GM21423 (cell line): ENCODE measurements around the gene ASCC3.

Source experiments
- ATAC-seq: cut with Tn5 transposase; IDR thresholded peaks from one replicate; pipeline ENCODE4 v1.9.1; 2021; ENCODE audit warnings: mild to moderate bottlenecking, moderate library complexity; ENCODE audit not compliant: unreplicated experiment

Gene ASCC3

GRCh38 chr6:100730001-100730980 lies 150.8 kb downstream of the ASCC3 start:
- no peak for ATAC-seq

DNA sequence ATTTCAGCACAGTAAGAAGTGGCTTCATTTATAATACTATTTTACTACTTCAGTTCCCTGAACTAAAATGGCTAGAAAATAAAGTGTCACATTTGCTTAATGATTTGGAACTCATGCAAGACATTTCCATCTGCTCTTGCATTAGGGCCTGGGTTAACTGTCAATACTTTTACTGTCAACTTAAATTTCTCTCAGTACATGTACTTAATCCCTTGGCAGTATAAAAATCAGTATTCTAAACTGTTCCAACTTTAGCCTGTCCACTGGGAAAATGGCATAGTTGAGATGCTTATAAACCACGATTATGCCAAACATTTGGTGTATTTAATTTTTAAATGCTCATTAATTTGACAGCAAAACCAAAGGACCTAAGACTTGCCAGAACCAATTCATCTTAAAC lies 154.5 kb downstream of the ASCC3 start:
- no peak for ATAC-seq

DNA sequence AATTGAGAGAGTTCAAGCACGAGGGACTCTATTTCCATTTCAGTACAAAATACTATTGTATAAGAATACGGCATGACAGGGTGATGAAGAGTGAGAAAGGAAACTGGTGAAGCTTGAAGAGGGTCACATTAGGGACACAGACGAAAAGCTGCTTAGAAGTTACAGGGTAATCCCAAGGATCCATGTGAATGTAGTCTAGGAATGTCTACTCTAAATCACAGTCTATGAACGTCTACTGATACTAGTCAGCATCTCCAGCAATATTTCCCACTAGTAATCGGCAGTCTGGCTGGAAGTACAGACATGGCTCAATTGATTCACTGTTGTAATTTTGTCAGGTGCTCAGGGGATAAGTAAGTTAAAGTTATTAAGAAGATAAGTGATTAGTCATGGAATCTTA lies 156.4 kb downstream of the ASCC3 start:
- no peak for ATAC-seq

DNA sequence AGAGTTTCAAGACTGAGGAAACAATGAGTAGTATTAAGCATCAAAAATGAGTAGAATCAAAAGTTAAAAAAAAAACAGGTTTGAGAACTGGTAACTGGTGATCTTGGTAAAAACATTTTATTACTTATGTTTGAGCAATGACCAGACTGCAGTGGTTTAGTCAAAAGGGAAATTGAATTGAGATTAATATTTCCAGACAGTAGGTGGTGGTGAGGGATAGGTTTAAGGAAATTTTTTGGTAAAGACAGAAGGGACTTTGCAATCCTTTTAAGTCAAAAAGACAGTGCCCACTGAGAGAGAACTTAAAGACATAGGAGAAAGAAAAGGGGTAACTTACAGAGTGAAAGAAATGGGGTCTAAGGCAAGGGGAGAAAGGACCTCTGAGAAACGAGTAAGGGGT lies 156.9 kb downstream of the ASCC3 start:
- no peak for ATAC-seq

DNA sequence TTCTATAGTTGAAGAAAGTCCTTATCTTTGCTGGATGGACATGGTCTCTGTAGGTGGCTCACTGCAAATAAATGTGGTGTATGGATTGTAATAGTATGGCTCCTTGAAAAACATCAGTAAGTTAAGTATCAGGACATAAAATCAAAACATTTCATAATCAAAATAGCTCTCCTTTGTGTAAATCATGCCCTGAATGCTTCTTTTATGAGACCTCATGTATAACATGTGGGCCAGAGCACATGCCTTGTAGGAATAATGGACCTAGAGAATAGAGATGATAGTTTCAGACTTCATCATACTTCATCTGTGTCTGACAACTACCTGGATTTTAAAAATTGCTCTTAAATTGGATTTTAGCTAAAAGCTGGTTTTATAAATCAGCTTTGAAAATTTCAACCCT lies 159.9 kb downstream of the ASCC3 start:
- no peak for ATAC-seq

DNA sequence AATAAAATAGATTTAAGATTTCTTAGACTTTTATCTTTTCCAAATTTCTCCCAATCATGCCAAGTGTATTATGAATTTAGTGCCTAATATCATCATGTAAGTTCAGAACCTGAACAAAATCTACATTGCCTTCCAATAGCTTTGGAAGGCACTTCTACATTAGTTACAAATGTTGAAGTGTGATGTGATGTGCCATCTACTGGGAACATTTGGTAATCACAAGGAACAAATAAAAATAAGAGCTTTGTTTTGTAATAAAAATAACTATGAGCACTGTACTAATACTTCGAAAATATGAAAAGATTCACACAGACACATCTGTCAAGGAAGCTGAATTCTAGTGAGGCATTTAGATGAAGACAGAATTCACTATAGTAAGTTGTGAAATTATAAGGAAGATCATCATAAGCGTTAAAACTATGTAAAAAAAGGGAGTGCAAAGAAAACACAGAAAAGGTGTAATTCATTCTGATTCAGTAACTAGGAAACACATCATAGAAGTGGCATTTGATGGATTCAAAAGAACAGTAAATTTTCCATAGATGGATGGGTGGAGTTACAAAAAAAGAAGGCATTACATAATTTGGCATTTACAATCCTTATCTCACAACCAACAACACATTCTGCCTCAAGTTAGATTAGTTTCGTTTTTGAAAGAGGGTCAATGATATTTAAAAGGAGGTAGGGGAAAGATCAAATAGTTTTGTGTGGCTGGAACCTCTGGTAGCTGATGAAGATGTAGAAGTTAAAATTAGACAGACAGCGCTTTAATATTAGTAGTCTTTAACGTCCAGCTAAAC lies 161.0 kb downstream of the ASCC3 start:
- ATAC-seq = peak; percentile 53

GRCh38 chr6:100712997-100713396 lies 168.1 kb downstream of the ASCC3 start:
- ATAC-seq = no peak

GRCh38 chr6:100706491-100706890 lies 174.6 kb downstream of the ASCC3 start:
- ATAC-seq = no peak

- no peak for ATAC-seq
These were observed 176.2 kb downstream of the ASCC3 start for GRCh38 chr6:100704961-100705360.

DNA sequence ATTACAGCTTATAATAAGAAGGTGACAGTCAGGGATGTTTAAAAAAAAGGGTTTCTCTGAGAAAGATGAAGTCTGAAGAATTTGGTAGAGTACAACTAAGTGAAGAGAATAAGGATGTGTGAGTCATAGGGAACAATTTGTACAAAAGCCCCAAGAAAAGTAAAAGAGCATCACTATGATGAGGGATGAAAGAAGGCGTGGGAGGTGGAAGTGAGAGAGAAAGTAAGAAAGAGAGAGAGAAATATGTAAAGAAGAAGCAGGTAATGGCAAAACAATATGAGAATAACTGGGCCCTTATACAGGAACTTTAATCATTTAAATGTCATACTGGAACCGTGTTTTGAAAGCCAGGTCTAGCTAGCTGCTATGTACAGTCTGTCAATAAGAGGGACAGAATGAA lies 179.4 kb downstream of the ASCC3 start:
- ATAC-seq = no peak

DNA sequence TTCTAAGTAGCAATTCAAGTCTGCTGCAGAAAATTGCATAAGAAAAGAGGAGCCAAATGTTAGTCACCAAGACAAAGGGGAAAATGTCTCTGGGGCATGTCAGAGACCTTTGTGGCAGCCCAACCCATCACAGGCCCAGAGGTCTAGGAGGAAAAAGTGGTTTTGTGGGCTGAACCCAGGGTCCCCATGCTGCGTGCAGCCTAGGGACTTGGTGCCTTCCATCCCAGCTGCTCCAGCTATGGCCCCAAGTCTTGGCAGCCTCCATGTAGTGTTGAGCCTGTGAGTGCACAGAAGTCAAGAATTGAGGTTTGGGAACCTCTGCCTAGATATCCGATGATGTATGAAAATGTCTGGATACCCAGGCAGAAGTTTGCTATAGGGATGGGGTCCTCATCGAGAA lies 181.1 kb downstream of the ASCC3 start:
- ATAC-seq = no peak

DNA sequence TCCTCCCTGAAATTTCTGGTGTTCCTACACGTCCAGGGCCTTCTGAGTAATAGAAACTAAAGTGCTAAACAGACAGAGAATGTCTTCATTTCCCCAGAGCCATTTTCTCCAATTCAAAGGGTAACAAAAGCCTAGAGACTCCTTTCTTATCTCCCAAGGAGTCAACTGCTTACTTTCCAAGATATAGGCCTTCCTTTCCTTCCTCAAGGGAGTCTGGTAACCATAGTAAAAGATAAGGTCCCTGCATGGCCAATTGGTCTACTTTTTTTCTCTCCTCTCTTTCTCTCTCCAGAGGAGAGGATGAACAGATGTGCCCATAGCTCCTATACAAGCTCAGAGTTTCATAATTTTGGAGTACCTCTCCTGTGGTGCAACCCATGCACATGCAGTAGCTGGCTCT lies 185.7 kb downstream of the ASCC3 start:
- no peak for ATAC-seq

DNA sequence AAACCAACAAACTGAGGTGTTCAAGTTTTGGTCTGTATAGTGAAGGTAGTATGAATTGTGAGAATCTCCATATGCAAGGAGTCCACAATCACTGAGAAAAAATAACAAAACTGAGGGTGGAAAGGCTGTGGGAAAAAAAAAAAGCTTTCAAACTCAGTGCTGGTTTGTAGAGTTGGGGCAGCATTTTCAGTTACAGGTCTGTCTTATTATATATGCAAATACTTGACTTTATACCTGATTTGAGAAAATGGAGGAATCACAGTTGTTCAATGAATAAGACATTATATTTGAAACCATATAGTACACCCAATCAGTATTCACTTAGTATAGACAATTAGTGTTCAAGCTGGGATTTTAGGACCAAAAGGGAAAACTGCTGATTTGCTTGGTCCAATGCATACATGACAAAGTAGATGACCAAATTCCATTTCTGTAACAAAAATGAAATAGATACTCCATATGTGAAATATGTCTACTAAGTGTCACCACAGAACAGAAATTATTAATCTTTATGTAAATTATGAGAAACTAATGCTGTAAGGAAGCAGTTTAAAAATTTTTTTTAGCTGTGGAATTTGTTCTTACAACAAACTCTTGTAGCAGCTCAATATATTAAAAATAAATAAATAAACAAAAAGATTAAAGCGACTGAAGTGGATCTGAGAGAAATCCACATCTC lies 187.7 kb downstream of the ASCC3 start:
- ATAC-seq = no peak

- no peak for ATAC-seq
These were observed 189.2 kb downstream of the ASCC3 start for GRCh38 chr6:100691972-100692371.

- ATAC-seq = no peak
These were observed 194.9 kb downstream of the ASCC3 start for GRCh38 chr6:100686216-100686615.

GRCh38 chr6:100685747-100686146 lies 195.4 kb downstream of the ASCC3 start:
- no peak for ATAC-seq

GRCh38 chr6:100680163-100680562 lies 201.0 kb downstream of the ASCC3 start:
- no peak for ATAC-seq

GRCh38 chr6:100678027-100678426 lies 203.1 kb downstream of the ASCC3 start:
- ATAC-seq = no peak

- ATAC-seq = no peak
These were observed 203.9 kb downstream of the ASCC3 start for GRCh38 chr6:100677240-100677639.

DNA sequence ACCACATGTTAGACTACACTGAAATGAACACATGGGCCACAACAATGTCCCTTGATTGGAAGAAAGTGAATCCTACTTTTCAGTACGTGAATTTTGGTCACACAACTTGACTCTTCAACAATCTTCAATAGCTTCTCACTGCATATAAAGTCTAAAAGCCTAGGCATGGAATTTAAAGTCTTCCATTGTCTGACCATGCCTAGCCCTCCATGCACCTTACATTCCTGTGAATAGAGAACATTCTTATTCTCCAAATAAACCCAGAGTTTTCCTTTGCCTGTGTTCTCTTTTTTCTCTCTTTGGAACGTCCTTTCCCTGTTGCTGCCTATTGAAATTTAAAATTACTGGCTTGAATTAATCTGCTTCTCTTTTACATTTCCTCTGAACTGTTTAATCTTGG lies 207.5 kb downstream of the ASCC3 start:
- ATAC-seq = no peak

- ATAC-seq = no peak
These were observed 209.4 kb downstream of the ASCC3 start for GRCh38 chr6:100671740-100672139.
